ENCODE results near the gene TRAK2.
"Not testable (repeated sequence)": the region's sequence is repeated elsewhere in the genome, so short reads cannot be mapped to it uniquely, and the experiment has no call there.

The TRAK2 gene

GRCh38 chr2:201451292-201452057 is at the start of gene TRAK2, which contains the start of gene STRADB:
Gene TRAK2, minus strand, starts transcription at chr2:201451458. Its CDS starts 30,951 bp downstream, at chr2:201420507.
Gene STRADB, plus strand, starts transcription at chr2:201451740. Its CDS starts 3,101 bp downstream, at chr2:201454841.
- DNase-seq, result peak; percentile 50

GRCh38 chr2:201500534-201500933 is 49.3 kb upstream of the TRAK2 start:
- DNase-seq, result no peak

GRCh38 chr2:201496785-201497184 is 45.5 kb upstream of the TRAK2 start:
- DNase-seq, result no peak

- DNase-seq, result no peak
These were observed 39.0 kb upstream of the TRAK2 start for GRCh38 chr2:201490291-201490690.

- DNase-seq, result no peak
These were observed 33.5 kb upstream of the TRAK2 start for GRCh38 chr2:201484805-201485204.

GRCh38 chr2:201483758-201484157 is 32.5 kb upstream of the TRAK2 start:
- not testable (repeated sequence) for DNase-seq

GRCh38 chr2:201483342-201483741 is 32.1 kb upstream of the TRAK2 start:
- DNase-seq, result no peak

GRCh38 chr2:201482543-201482942 is 31.3 kb upstream of the TRAK2 start:
- DNase-seq, result no peak

GRCh38 chr2:201472411-201472810 is 21.2 kb upstream of the TRAK2 start:
- no peak for DNase-seq

GRCh38 chr2:201471732-201472393 is 20.6 kb upstream of the TRAK2 start:
- DNase-seq, result no peak

GRCh38 chr2:201470821-201471731 is 19.8 kb upstream of the TRAK2 start:
- no peak for DNase-seq

GRCh38 chr2:201467666-201468065 is 16.4 kb upstream of the TRAK2 start:
- DNase-seq, result no peak

- DNase-seq, result no peak
These were observed 14.9 kb upstream of the TRAK2 start for GRCh38 chr2:201466050-201466675.

- no peak for DNase-seq
These were observed 14.3 kb upstream of the TRAK2 start for GRCh38 chr2:201465524-201465971.

GRCh38 chr2:201464547-201464946 is 13.3 kb upstream of the TRAK2 start:
- DNase-seq, result no peak

- DNase-seq, result no peak
These were observed 9.3 kb upstream of the TRAK2 start for GRCh38 chr2:201460532-201460931.

GRCh38 chr2:201458381-201458780 is 7.1 kb upstream of the TRAK2 start:
- no peak for DNase-seq

- DNase-seq, result no peak
These were observed 1.8 kb upstream of the TRAK2 start for GRCh38 chr2:201452922-201453643.

GRCh38 chr2:201452058-201452921 is 1.0 kb upstream of the TRAK2 start:
- DNase-seq, result no peak

GRCh38 chr2:201450954-201451291 is 335 bp downstream of the TRAK2 start:
- no peak for DNase-seq

- no peak for DNase-seq
These were observed 2.6 kb downstream of the TRAK2 start for GRCh38 chr2:201448701-201449100.
